Endothelial cell of umbilical vein (primary cell): ENCODE results near the gene CCBE1. TPM values are rescaled to one million over a fixed set of nuclear protein-coding genes. Genes with fewer than 3 reads are reported as not detected.

Experiments used
- BruUV-seq: library from RNA; stranded (reverse); fragments of 400-500 nt; replicated peaks from 2 replicates; lab custom pipeline; 2021; lab: Mats Ljungman, UMichigan
- CTCF ChIA-PET: fragments of 300-600, 350-600 bp; sonication (Branson Sonifier 250); formaldehyde crosslinking; loops from one replicate; lab custom pipeline; 2021; ENCODE audit warnings: antibody characterized with exemption, inconsistent platforms; lab: Charles Lee
- POLR2A ChIA-PET: fragments of 300-600, 350-600 bp; sonication (Branson Sonifier 250); formaldehyde crosslinking; loops from one replicate; lab custom pipeline; 2021; ENCODE audit warnings: antibody characterized with exemption, inconsistent platforms; lab: Charles Lee
- DNase-seq: peaks from one replicate; pipeline ENCODE4 v3.0.0-alpha.2; 2011; ENCODE audit warnings: low read depth, low spot score
- FAIRE-seq: peaks from 2 replicates; lab custom pipeline; 2011; peaks lifted over from hg19 to GRCh38; lab: Jason Lieb, UNC
- H2AFZ ChIP-seq: 2 replicates; pipeline ENCODE4 v1.6.0; 2012; ENCODE audit warnings: low read depth, low read length, control low read depth, inconsistent platforms
- H3K27ac ChIP-seq: 2 replicates; pipeline ENCODE4 v1.5.1; 2011; ENCODE audit warnings: low read depth, mild to moderate bottlenecking, control low read depth, low read length, moderate library complexity; ENCODE audit not compliant: insufficient read depth
- H3K27me3 ChIP-seq, 2 experiments: 2 replicates each; pipeline versions ENCODE4 v1.6.0 to v1.6.1; 2011; ENCODE audit warnings: low read length in 2 of 2, mixed read lengths in 1 of 2; ENCODE audit not compliant: control insufficient read depth in 2 of 2, insufficient read depth in 2 of 2
- H3K36me3 ChIP-seq, 2 experiments: 2 replicates in 1 of 2; 3 replicates in 1 of 2; pipeline ENCODE4 v1.5.1; 2011; ENCODE audit warnings: low read length in 2 of 2, mild to moderate bottlenecking in 1 of 2, moderate library complexity in 1 of 2; ENCODE audit not compliant: control insufficient read depth in 2 of 2, insufficient read depth in 2 of 2; ENCODE audit errors: extremely low read depth in 1 of 2
- H3K4me1 ChIP-seq: 3 replicates; pipeline ENCODE4 v1.5.1; 2011; ENCODE audit warnings: mild to moderate bottlenecking, low read length; ENCODE audit not compliant: control insufficient read depth, insufficient read depth; ENCODE audit errors: extremely low read depth
- H3K4me2 ChIP-seq: 2 replicates; pipeline ENCODE4 v1.6.1; 2011; ENCODE audit warnings: low read length, control low read depth, mixed read lengths; ENCODE audit not compliant: insufficient read depth
- H3K4me3 ChIP-seq, 3 experiments: fragments of 200-600 bp in 1 of 3; sonication (generic), shearing (Covaris generic) in 1 of 3; replicated peaks in 1 of 3; 2 replicates each; pipeline ENCODE4 v1.5.1; 2011 to 2016; ENCODE audit warnings: control low read depth in 3 of 3, low read length in 3 of 3, mild to moderate bottlenecking in 2 of 3, inconsistent platforms in 1 of 3, low read depth in 1 of 3, moderate library complexity in 1 of 3; ENCODE audit not compliant: insufficient read depth in 1 of 3
- H3K79me2 ChIP-seq: 2 replicates; pipeline ENCODE4 v1.6.0; 2012; ENCODE audit warnings: low read length, inconsistent platforms; ENCODE audit not compliant: control insufficient read depth, insufficient read depth
- H3K9ac ChIP-seq: replicated peaks from 2 replicates; pipeline ENCODE3; 2011; ENCODE audit warnings: low read length, control low read depth; ENCODE audit not compliant: insufficient read depth; ENCODE audit errors: extremely low read depth
- H3K9me1 ChIP-seq: replicated peaks from 3 replicates; pipeline ENCODE4 v1.6.0; 2011; ENCODE audit warnings: mild to moderate bottlenecking, low read length; ENCODE audit not compliant: control insufficient read depth, insufficient read depth; ENCODE audit errors: extremely low read depth
- H3K9me3 ChIP-seq: replicated peaks from 2 replicates; pipeline ENCODE4 v1.5.1; 2012; ENCODE audit warnings: low read length, inconsistent platforms; ENCODE audit not compliant: control insufficient read depth, insufficient read depth
- H4K20me1 ChIP-seq: replicated peaks from 2 replicates; pipeline ENCODE3; 2011; ENCODE audit warnings: mild to moderate bottlenecking, low read length; ENCODE audit not compliant: control insufficient read depth, insufficient read depth; ENCODE audit errors: extremely low read depth
- FOS ChIP-seq: IDR thresholded peaks from 2 replicates; pipeline ENCODE4 v1.6.1; 2011; ENCODE audit warnings: mild to moderate bottlenecking, low read length, moderate library complexity, borderline replicate concordance; ENCODE audit not compliant: insufficient read depth
- GATA2 ChIP-seq: IDR thresholded peaks from 2 replicates; pipeline ENCODE4 v1.7.0; 2011; ENCODE audit warnings: low read depth, mild to moderate bottlenecking, moderate library complexity, mixed read lengths, low read length; ENCODE audit not compliant: insufficient read length, insufficient read depth
- POLR2A ChIP-seq: IDR thresholded peaks from 2 replicates; pipeline ENCODE4 v1.6.1; 2012; ENCODE audit warnings: low read depth, mild to moderate bottlenecking, control low read depth, low read length
- POLR2AphosphoS5 ChIP-seq: IDR thresholded peaks from 2 replicates; pipeline ENCODE4 v1.6.1; 2012; ENCODE audit warnings: low read depth, mild to moderate bottlenecking, control low read depth, low read length, moderate library complexity; ENCODE audit not compliant: insufficient read depth
- dilution Hi-C: fragments of 300-500 bp; cut with MboI; formaldehyde crosslinking; loops from one replicate; pipeline ENCODE4 v1.15.0; 2019; ENCODE audit warnings: low sequenced_read_pairs; ENCODE audit not compliant: extremely low pct_ligation_motif_present
- intact Hi-C: fragments of 100-400 bp; cut with micrococcal nuclease; formaldehyde crosslinking; loops from one replicate; pipeline ENCODE4 v1.10.0; 2022
- polyA plus RNA-seq, 4 experiments: library from polyadenylated mRNA; depleted of rRNA in 3 of 4; stranded (reverse) in 3 of 4; unstranded in 1 of 4; fragments of >200 nt; gene quantifications; 2 replicates each; pipeline versions ENCODE4 v1.2.1 to v1.2.3, GENCODE V29; 2011 to 2012; ENCODE audit warnings: missing spikeins in 1 of 4
- total RNA-seq: library from RNA; stranded (reverse); gene quantifications from 2 replicates; pipeline ENCODE4 v1.2.3, GENCODE V29; 2021
- TF ChIP-seq, protein P1 (sequence below), 2 donors: IDR thresholded peaks; 1 replicate in 1 of 2; 2 replicates in 1 of 2; pipeline ENCODE4 v1.5.1; 2011; ENCODE audit warnings: low read length in 2 of 2, mild to moderate bottlenecking in 2 of 2, moderate library complexity in 2 of 2, control low read depth in 1 of 2, inconsistent platforms in 1 of 2, low read depth in 1 of 2; ENCODE audit not compliant: insufficient read depth in 1 of 2; ENCODE audit errors: extremely low read depth in 1 of 2

The CCBE1 gene
- total and polyA plus RNA-seq, 2 donors (not counting 3 experiments of a cell fraction or from before 2014, with no cell fraction given): 0.04 TPM; not detected in 1

DNA sequence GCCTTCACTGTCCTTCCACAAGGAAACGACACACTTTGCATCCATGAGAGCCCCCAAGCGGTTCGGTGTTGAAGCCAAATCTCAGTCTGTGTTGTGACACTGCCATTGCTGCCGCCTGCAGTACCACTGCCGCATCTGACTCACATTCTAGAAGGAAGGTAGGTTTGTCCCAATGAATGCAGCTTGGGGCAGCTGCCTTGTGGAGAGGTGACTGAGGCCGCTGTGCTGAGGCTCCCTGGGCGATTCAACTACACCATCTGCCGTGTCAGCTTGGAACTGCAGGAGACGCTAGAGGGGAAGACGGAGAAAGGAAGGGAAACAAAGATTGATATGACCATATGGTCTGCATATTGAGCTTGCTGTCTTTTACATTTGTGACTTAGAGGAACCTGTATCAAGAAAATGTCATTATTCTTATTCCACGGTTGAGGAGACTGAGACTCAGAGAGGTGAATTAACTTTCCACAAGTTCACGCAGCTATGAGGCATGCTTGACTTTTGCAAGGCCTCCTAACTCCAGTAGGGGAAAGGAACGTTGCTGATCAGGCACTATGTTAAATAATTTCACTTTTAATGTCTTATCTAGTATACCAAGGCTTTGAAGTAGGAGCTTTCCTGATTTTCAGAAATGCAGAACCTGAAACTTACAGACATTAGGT is 294.7 kb downstream of the CCBE1 start:
- no peak overlapping the region for H2AFZ ChIP-seq
- no peak for TF ChIP-seq GATA2
- TF ChIP-seq, protein P1, sequence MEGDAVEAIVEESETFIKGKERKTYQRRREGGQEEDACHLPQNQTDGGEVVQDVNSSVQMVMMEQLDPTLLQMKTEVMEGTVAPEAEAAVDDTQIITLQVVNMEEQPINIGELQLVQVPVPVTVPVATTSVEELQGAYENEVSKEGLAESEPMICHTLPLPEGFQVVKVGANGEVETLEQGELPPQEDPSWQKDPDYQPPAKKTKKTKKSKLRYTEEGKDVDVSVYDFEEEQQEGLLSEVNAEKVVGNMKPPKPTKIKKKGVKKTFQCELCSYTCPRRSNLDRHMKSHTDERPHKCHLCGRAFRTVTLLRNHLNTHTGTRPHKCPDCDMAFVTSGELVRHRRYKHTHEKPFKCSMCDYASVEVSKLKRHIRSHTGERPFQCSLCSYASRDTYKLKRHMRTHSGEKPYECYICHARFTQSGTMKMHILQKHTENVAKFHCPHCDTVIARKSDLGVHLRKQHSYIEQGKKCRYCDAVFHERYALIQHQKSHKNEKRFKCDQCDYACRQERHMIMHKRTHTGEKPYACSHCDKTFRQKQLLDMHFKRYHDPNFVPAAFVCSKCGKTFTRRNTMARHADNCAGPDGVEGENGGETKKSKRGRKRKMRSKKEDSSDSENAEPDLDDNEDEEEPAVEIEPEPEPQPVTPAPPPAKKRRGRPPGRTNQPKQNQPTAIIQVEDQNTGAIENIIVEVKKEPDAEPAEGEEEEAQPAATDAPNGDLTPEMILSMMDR (IDR thresholded peaks at IDR 0.05; ENCODE audit: extremely low read depth in 1 of 2, insufficient read depth in 1 of 2, low read depth in 1 of 2, low read length in 2 of 2): peak; percentile 84 to 92
- no peak for TF ChIP-seq POLR2AphosphoS5
- TF ChIP-seq FOS: no peak
- TF ChIP-seq POLR2A: no peak
- peak; percentile 87 for FAIRE-seq
- no peaks in the 10 kb centered on the region for H3K9me3 ChIP-seq
- peak; percentile 73 for DNase-seq
- ChIA-PET POLR2A (no interaction called here), CTCF (interaction anchor here (0.6 to 7.4 kb wide), 47 partner anchors 8 to 639 kb away, joined by 3 to 304 read pairs (median 5); partner anchors contain the start of genes CPLX4, LMAN1, RAX and SEC11C)
- peaks cover 0 to 1% of the 10 kb centered on the region in 2 experiments for H3K27me3 ChIP-seq
- H3K9ac ChIP-seq: no peak overlapping the region
- dilution Hi-C loops: no loop called here
- intact Hi-C loops: loop anchor here (2.0 kb wide), 4 partner anchors 94 to 634 kb away; no protein-coding TSS in a partner anchor
- BruUV-seq: no TSS peak
- no peaks in the 10 kb centered on the region for H3K36me3 ChIP-seq
- H3K27ac ChIP-seq: no peak overlapping the region
- no peak overlapping the region for H3K4me3 ChIP-seq
- no peaks in the 10 kb centered on the region for H3K4me1 ChIP-seq
- no peaks in the 10 kb centered on the region for H4K20me1 ChIP-seq
- H3K9me1 ChIP-seq: no peaks in the 10 kb centered on the region
- no peaks in the 10 kb centered on the region for H3K79me2 ChIP-seq
- H3K4me2 ChIP-seq: no peak overlapping the region
